GM12872 (cell line): ENCODE results near the gene FTCD.

Experiments
- CTCF ChIP-seq: IDR thresholded peaks from 3 replicates; pipeline ENCODE4 v1.5.1; 2011; ENCODE audit warnings: low read depth, mild to moderate bottlenecking, low read length, moderate library complexity; ENCODE audit not compliant: insufficient read depth

FTCD gene

GRCh38 chr21:46108827-46109312 lies 46.5 kb downstream of the FTCD start:
- TF ChIP-seq CTCF: no peak

DNA sequence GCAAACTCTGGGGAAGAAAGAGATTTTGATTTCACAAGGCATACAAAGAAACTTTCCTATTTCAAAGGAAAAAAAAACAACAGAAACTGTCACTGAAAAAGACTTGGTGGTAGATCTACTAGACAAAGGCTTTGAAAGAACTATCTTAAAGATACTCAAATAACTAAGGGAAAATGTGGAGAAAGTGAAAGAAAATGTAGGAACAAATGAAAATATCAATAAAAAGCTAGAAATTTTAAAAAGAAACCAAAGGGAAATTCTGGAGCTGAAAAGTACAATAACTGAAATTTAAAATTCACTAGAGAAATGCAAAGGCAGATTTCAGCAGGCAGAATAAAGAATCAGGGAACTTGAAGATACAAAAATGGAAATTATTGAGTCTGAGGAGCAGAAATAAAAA lies 51.3 kb downstream of the FTCD start:
- no peak for TF ChIP-seq CTCF

GRCh38 chr21:46100906-46101305 lies 54.5 kb downstream of the FTCD start:
- TF ChIP-seq CTCF: no peak

- no peak for TF ChIP-seq CTCF
Measured at GRCh38 chr21:46100426-46100825, 55.0 kb downstream of the FTCD start.

GRCh38 chr21:46100020-46100419 lies 55.4 kb downstream of the FTCD start:
- no peak for TF ChIP-seq CTCF

DNA sequence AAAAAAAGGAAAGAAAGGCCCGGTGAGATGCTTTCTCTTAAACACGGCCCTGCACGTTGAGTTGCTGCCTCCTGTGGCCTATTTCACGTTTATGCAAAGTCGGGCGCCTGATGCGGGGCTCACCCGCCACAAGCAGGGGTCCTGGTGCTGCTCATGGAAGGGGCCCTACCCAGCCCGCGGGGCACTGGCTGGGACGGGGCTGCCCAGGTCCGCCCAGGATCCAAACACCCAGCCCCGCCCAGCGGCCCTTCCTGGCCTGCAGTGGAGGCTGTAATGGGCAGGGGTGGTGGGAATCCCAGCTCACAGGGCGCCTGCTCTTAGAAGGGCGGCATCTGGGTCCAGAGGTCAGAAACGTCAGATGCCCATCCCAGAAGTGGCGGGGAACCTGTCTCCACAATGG lies 55.9 kb downstream of the FTCD start:
- TF ChIP-seq CTCF: no peak

- no peak for TF ChIP-seq CTCF
Measured at GRCh38 chr21:46098303-46099141, 56.9 kb downstream of the FTCD start.
